K562 (cell line): ENCODE results near the gene MACF1. TPM values are rescaled to one million over a fixed set of nuclear protein-coding genes. Genes with fewer than 3 reads are reported as not detected.

ENCODE experiments used
- BCL6 ChIP-seq: fragments of 250-450 bp; sonication (Bioruptor Pico); IDR thresholded peaks from 2 replicates; pipeline ENCODE4 v1.4.0; 2020
- E2F3 ChIP-seq: fragments of 250-450 bp; sonication (Bioruptor Pico); IDR thresholded peaks from 2 replicates; pipeline ENCODE4 v1.4.0; 2020; ENCODE audit warnings: mild to moderate bottlenecking
- FOXJ2 ChIP-seq: fragments of 200-800 bp; sonication (Bioruptor generic); IDR thresholded peaks from 2 replicates; pipeline ENCODE4 v1.6.1; 2016; ENCODE audit warnings: missing genetic modification characterization, missing compliant biosample characterization
- HNRNPK ChIP-seq: fragments of 200-400 bp; formaldehyde crosslinking; IDR thresholded peaks from one replicate; pipeline ENCODE4 v1.6.1; 2018; ENCODE audit warnings: mild to moderate bottlenecking, low read depth, low read length; ENCODE audit not compliant: poor library complexity, severe bottlenecking
- MECOM ChIP-seq: fragments of 250-450 bp; sonication (Bioruptor Pico); IDR thresholded peaks from 2 replicates; pipeline ENCODE4 v1.8.0; 2022; ENCODE audit warnings: inconsistent platforms
- NFRKB ChIP-seq: fragments of 450-650 bp; IDR thresholded peaks from 2 replicates; pipeline ENCODE4 v1.6.1; 2016; ENCODE audit warnings: low read depth
- NR4A1 ChIP-seq, 2 experiments: fragments of 250-450 bp in 1 of 2; fragments of 450-650 bp in 1 of 2; sonication (Bioruptor Pico) in 1 of 2; IDR thresholded peaks; 2 replicates each; pipeline versions ENCODE4 v1.4.0 to v1.6.1; 2016 to 2020; ENCODE audit warnings: mild to moderate bottlenecking in 2 of 2, missing compliant biosample characterization in 1 of 2, missing genetic modification characterization in 1 of 2, moderate library complexity in 1 of 2
- SMAD4 ChIP-seq: fragments of 250-450 bp; sonication (Bioruptor Pico); conservative IDR thresholded peaks from 2 replicates; pipeline ENCODE4 v1.8.0; 2021; ENCODE audit warnings: inconsistent platforms, mild to moderate bottlenecking, moderate library complexity
- TAF1 ChIP-seq: IDR thresholded peaks from 2 replicates; pipeline ENCODE4 v1.6.1; 2011; ENCODE audit warnings: mild to moderate bottlenecking, low read length, moderate library complexity; ENCODE audit not compliant: insufficient read depth, control insufficient read depth, severe bottlenecking; ENCODE audit errors: extremely low read depth
- ZBTB1 ChIP-seq: sonication (generic); formaldehyde crosslinking; IDR thresholded peaks from 2 replicates; pipeline ENCODE4 v1.8.1; 2023; ENCODE audit warnings: missing genetic modification reagents, low read depth, mild to moderate bottlenecking, borderline replicate concordance
- ZNF24 ChIP-seq: fragments of 450-650 bp; IDR thresholded peaks from 2 replicates; pipeline ENCODE4 v1.6.1; 2016
- ZNF384 ChIP-seq: IDR thresholded peaks from 2 replicates; pipeline ENCODE4 v1.6.1; 2012; ENCODE audit warnings: low read depth, low read length, improper control_type of control experiment
- ZNF57 ChIP-seq: fragments of 450-650 bp; formaldehyde crosslinking; IDR thresholded peaks from 2 replicates; pipeline ENCODE4 v1.4.0; 2020; ENCODE audit warnings: mild to moderate bottlenecking, moderate library complexity
- ZNF695 ChIP-seq: fragments of 450-650 bp; formaldehyde crosslinking; IDR thresholded peaks from 2 replicates; pipeline ENCODE4 v1.4.0; 2020; ENCODE audit warnings: mild to moderate bottlenecking, moderate library complexity
- ZZZ3 ChIP-seq: fragments of 450-650 bp; IDR thresholded peaks from 2 replicates; pipeline ENCODE4 v1.6.1; 2016; ENCODE audit warnings: antibody characterized with exemption, mild to moderate bottlenecking, moderate library complexity
- polyA plus RNA-seq, 8 experiments: library from polyadenylated mRNA; depleted of rRNA in 4 of 8; stranded (reverse) in 5 of 8; unstranded in 3 of 8; fragments of >200 nt; fragmentation: Nextera tagmentation in 2 of 8; fragmentation: Illumina TruSeq in 1 of 8; extraction: Ambion mirVana in 2 of 8; extraction: Trizol in 1 of 8; gene quantifications; 2 replicates each; pipeline versions ENCODE4 v1.2.1 to v1.2.3, GENCODE V29; 2011 to 2014; ENCODE audit warnings: inconsistent platforms in 1 of 8, missing spikeins in 1 of 8
- total RNA-seq, 7 experiments: library from RNA; depleted of rRNA in 6 of 7; stranded (reverse); fragments of >200 nt in 6 of 7; fragmentation: Illumina TruSeq in 2 of 7; extraction: Trizol in 2 of 7; gene quantifications; 2 replicates each; pipeline versions ENCODE4 v1.2.1 to v1.2.3, GENCODE V29; 2011 to 2021; ENCODE audit warnings: low replicate concordance in 1 of 7
- TF ChIP-seq, protein P1 (sequence below): IDR thresholded peaks from 2 replicates; pipeline ENCODE4 v1.6.1; 2011; ENCODE audit warnings: borderline replicate concordance, low read depth, mild to moderate bottlenecking, moderate library complexity, low read length; ENCODE audit not compliant: insufficient read depth, poor library complexity, severe bottlenecking
- TF ChIP-seq, protein P2 (sequence below), 2 experiments: fragments of 450-650 bp; conservative IDR thresholded peaks; 2 replicates each; pipeline ENCODE4 v1.6.1; 2017; ENCODE audit warnings: mild to moderate bottlenecking in 2 of 2, moderate library complexity in 2 of 2
- TF ChIP-seq, protein P3 (sequence below): fragments of 250-450 bp; sonication (Bioruptor Pico); IDR thresholded peaks from 2 replicates; pipeline ENCODE4 v1.4.0; 2020
- TF ChIP-seq, protein P4 (sequence below): sonication (generic); formaldehyde crosslinking; IDR thresholded peaks from 2 replicates; pipeline ENCODE4 v1.8.0; 2022; ENCODE audit warnings: mild to moderate bottlenecking, missing genetic modification reagents

MACF1 gene
- total and polyA plus RNA-seq, 9 of the 15 experiments (the other 6 are each of a cell fraction or from before 2014, with no cell fraction given), result 13.2 to 232 (median 112) TPM

DNA sequence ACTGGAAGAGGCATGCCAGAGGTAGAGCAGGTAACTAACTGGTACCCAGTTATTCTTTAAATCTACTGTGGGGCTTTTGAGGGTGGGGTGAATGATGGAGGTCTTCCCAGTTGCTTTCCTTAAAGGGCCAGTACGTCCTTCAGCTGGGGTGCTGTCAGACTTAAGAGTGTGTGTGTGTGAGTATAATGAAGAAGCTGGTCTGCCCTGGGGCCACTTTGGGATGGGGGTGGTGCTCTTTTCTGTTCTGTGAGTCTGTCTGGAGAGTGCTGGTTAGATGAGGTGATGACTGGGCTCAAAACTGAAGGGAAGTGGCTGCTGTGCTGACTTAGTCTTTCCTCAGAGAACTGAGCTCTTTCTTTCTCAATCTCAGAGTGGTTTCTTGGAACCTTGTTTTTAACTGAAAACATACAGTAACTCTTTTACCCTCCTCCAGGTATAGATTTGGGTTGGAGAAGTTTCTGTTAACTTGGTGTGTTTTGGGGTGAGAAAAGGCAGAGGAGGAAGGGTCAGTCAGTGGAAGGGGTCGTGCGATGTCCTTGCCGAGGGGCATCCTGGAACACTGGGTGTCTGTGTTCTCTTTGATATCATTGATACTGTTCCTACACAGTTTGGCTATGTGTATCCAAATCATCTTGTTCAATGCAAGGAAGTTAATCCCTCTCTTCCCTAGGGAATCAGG lies 746 bp downstream of the MACF1 start (continued):
- no peak for TF ChIP-seq SMAD4
- TF ChIP-seq NFRKB, result no peak
- no peak for TF ChIP-seq ZZZ3
- TF ChIP-seq FOXJ2 (tag), result no peak
- TF ChIP-seq ZBTB1 (CRISPR knock-in tag), result no peak
- no peak for TF ChIP-seq ZNF384
- TF ChIP-seq, protein P1, sequence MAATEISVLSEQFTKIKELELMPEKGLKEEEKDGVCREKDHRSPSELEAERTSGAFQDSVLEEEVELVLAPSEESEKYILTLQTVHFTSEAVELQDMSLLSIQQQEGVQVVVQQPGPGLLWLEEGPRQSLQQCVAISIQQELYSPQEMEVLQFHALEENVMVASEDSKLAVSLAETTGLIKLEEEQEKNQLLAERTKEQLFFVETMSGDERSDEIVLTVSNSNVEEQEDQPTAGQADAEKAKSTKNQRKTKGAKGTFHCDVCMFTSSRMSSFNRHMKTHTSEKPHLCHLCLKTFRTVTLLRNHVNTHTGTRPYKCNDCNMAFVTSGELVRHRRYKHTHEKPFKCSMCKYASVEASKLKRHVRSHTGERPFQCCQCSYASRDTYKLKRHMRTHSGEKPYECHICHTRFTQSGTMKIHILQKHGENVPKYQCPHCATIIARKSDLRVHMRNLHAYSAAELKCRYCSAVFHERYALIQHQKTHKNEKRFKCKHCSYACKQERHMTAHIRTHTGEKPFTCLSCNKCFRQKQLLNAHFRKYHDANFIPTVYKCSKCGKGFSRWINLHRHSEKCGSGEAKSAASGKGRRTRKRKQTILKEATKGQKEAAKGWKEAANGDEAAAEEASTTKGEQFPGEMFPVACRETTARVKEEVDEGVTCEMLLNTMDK, result no peak
- TF ChIP-seq HNRNPK, result no peak
- TF ChIP-seq ZNF695 (CRISPR knock-in tag), result no peak
- no peak for TF ChIP-seq E2F3
- 0 out of 2 replicates have a peak, but pooled peaks have one; percentile 7 for TF ChIP-seq MECOM (CRISPR knock-in tag)
- no peak for TF ChIP-seq NR4A1 (CRISPR knock-in tag; IDR thresholded peaks at IDR 0.05)
- TF ChIP-seq NR4A1 (tag; IDR thresholded peaks at IDR 0.05), result no peak
- TF ChIP-seq, protein P2, sequence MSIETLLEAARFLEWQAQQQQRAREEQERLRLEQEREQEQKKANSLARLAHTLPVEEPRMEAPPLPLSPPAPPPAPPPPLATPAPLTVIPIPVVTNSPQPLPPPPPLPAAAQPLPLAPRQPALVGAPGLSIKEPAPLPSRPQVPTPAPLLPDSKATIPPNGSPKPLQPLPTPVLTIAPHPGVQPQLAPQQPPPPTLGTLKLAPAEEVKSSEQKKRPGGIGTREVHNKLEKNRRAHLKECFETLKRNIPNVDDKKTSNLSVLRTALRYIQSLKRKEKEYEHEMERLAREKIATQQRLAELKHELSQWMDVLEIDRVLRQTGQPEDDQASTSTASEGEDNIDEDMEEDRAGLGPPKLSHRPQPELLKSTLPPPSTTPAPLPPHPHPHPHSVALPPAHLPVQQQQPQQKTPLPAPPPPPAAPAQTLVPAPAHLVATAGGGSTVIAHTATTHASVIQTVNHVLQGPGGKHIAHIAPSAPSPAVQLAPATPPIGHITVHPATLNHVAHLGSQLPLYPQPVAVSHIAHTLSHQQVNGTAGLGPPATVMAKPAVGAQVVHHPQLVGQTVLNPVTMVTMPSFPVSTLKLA (conservative IDR thresholded peaks at IDR 0.05), result no peak
- TF ChIP-seq, protein P3, sequence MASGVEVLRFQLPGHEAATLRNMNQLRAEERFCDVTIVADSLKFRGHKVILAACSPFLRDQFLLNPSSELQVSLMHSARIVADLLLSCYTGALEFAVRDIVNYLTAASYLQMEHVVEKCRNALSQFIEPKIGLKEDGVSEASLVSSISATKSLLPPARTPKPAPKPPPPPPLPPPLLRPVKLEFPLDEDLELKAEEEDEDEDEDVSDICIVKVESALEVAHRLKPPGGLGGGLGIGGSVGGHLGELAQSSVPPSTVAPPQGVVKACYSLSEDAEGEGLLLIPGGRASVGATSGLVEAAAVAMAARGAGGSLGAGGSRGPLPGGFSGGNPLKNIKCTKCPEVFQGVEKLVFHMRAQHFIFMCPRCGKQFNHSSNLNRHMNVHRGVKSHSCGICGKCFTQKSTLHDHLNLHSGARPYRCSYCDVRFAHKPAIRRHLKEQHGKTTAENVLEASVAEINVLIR (CRISPR knock-in tag), result no peak
- TF ChIP-seq ZNF57, result no peak
- TF ChIP-seq, protein P4, sequence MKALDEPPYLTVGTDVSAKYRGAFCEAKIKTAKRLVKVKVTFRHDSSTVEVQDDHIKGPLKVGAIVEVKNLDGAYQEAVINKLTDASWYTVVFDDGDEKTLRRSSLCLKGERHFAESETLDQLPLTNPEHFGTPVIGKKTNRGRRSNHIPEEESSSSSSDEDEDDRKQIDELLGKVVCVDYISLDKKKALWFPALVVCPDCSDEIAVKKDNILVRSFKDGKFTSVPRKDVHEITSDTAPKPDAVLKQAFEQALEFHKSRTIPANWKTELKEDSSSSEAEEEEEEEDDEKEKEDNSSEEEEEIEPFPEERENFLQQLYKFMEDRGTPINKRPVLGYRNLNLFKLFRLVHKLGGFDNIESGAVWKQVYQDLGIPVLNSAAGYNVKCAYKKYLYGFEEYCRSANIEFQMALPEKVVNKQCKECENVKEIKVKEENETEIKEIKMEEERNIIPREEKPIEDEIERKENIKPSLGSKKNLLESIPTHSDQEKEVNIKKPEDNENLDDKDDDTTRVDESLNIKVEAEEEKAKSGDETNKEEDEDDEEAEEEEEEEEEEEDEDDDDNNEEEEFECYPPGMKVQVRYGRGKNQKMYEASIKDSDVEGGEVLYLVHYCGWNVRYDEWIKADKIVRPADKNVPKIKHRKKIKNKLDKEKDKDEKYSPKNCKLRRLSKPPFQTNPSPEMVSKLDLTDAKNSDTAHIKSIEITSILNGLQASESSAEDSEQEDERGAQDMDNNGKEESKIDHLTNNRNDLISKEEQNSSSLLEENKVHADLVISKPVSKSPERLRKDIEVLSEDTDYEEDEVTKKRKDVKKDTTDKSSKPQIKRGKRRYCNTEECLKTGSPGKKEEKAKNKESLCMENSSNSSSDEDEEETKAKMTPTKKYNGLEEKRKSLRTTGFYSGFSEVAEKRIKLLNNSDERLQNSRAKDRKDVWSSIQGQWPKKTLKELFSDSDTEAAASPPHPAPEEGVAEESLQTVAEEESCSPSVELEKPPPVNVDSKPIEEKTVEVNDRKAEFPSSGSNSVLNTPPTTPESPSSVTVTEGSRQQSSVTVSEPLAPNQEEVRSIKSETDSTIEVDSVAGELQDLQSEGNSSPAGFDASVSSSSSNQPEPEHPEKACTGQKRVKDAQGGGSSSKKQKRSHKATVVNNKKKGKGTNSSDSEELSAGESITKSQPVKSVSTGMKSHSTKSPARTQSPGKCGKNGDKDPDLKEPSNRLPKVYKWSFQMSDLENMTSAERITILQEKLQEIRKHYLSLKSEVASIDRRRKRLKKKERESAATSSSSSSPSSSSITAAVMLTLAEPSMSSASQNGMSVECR, result no peak
- TF ChIP-seq TAF1, result peak; percentile 54
- TF ChIP-seq BCL6, result no peak
- no peak for TF ChIP-seq ZNF24
